GM21528 (cell line): ENCODE measurements around the gene DDX24.
"Not testable (repeated sequence)": the region's sequence is repeated elsewhere in the genome, so short reads cannot be mapped to it uniquely, and the experiment has no call there.

Experiments used
- ATAC-seq: cut with Tn5 transposase; IDR thresholded peaks from one replicate; pipeline ENCODE4 v1.9.1; 2021; ENCODE audit warnings: mild to moderate bottlenecking, moderate library complexity; ENCODE audit not compliant: unreplicated experiment, low FRiP score

The DDX24 gene

GRCh38 chr14:94081386-94081820 lies 401 bp upstream of the DDX24 start:
- peak; percentile 32 for ATAC-seq

- no peak for ATAC-seq
Observed at GRCh38 chr14:94079891-94080620, 946 bp downstream of the DDX24 start.

GRCh38 chr14:94077823-94078222 lies 3.2 kb downstream of the DDX24 start:
- no peak for ATAC-seq

GRCh38 chr14:94077111-94077821 lies 3.7 kb downstream of the DDX24 start:
- ATAC-seq: no peak

GRCh38 chr14:94075008-94075407 lies 6.0 kb downstream of the DDX24 start:
- ATAC-seq: no peak

GRCh38 chr14:94074534-94074933 lies 6.5 kb downstream of the DDX24 start:
- ATAC-seq: no peak

GRCh38 chr14:94072076-94072475 lies 8.9 kb downstream of the DDX24 start:
- not testable (repeated sequence) for ATAC-seq

GRCh38 chr14:94066089-94066676 lies 14.8 kb downstream of the DDX24 start:
- no peak for ATAC-seq

GRCh38 chr14:94062344-94062940 lies 18.6 kb downstream of the DDX24 start:
- ATAC-seq: no peak

- ATAC-seq: no peak
Observed at GRCh38 chr14:94059998-94060397, 21.0 kb downstream of the DDX24 start.

GRCh38 chr14:94058674-94059138 lies 22.3 kb downstream of the DDX24 start:
- no peak for ATAC-seq

- no peak for ATAC-seq
Observed at GRCh38 chr14:94058128-94058673, 22.8 kb downstream of the DDX24 start.

GRCh38 chr14:94056579-94057308 lies 24.3 kb downstream of the DDX24 start:
- ATAC-seq: peak; percentile 77

- ATAC-seq: no peak
Observed at GRCh38 chr14:94054936-94055335, 26.1 kb downstream of the DDX24 start.

GRCh38 chr14:94054401-94054800 lies 26.6 kb downstream of the DDX24 start:
- no peak for ATAC-seq

GRCh38 chr14:94052662-94053061 lies 28.3 kb downstream of the DDX24 start:
- no peak for ATAC-seq

GRCh38 chr14:94052199-94052598 lies 28.8 kb downstream of the DDX24 start:
- ATAC-seq: no peak

- no peak for ATAC-seq
Observed at GRCh38 chr14:94051779-94052178, 29.2 kb downstream of the DDX24 start.

GRCh38 chr14:94051115-94051514 lies 29.9 kb downstream of the DDX24 start:
- ATAC-seq: no peak

- no peak for ATAC-seq
Observed at GRCh38 chr14:94050231-94050880, 30.6 kb downstream of the DDX24 start.
